ENCODE data around the gene TMEM101.

The TMEM101 gene

DNA sequence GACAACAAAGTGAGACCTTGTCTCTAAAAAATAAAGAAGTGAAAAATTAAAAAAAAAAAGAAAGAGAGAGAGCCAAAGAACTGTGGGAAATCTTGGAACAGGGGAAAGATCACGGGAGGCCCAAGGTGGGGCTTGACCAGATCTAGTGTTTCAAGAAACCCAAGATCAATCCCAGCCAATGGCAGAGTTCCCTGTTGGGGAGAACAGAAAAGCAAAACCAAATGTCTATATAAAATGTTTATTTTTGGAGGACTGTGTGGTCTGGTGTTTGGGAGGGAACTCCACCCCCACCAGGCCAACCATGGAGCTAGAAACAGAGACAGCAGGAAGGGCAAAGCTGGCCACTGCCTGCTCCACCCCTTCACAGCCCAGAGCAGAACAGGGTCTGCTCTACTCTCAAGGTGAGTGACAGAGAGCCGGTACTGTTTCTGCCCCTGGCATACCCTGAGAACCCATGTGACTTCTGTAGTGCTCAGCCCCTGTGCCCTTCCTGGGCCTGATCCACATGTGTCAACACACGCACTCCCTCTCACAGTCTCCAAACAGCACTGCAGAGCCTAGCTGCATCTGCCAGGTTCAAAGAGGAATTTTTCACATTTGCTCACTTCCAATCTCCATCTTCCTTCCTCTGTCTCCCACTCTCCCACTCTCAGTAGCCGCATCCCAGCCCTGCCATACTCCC lies 3.7 kb downstream of the TMEM101 start:
- Mint-ChIP-seq H3K4me3 (no peak overlapping the region), H3K4me1 (ENCODE audit: low read depth) (peaks cover 25% of the 10 kb centered on the region), H3K27ac (no peak overlapping the region), H3K27me3 (ENCODE audit: low read depth) (peaks cover 7% of the 10 kb centered on the region), H3K9me3 (no peaks in the 10 kb centered on the region), H3K36me3 (ENCODE audit: low read depth) (peaks cover 6% of the 10 kb centered on the region)

GRCh38 chr17:44008205-44008909 lies 6.4 kb downstream of the TMEM101 start:
- peaks cover 6% of the 10 kb centered on the region for H3K36me3 Mint-ChIP-seq (ENCODE audit: low read depth)

GRCh38 chr17:44007346-44008204 lies 7.2 kb downstream of the TMEM101 start:
- H3K27ac Mint-ChIP-seq, result peak overlapping the region; percentile 33

More at GRCh38 chr17:44008205-44008909, 6.4 kb downstream of the TMEM101 start:
- peak overlapping the region; percentile 33 for H3K27ac Mint-ChIP-seq
- peaks cover 26% of the 10 kb centered on the region for H3K27me3 Mint-ChIP-seq (ENCODE audit: low read depth)
- H3K4me1 Mint-ChIP-seq (ENCODE audit: low read depth), result peaks cover 17% of the 10 kb centered on the region
- no peaks in the 10 kb centered on the region for H3K9me3 Mint-ChIP-seq
- peak overlapping the region; percentile 90 for H3K4me3 Mint-ChIP-seq

DNA sequence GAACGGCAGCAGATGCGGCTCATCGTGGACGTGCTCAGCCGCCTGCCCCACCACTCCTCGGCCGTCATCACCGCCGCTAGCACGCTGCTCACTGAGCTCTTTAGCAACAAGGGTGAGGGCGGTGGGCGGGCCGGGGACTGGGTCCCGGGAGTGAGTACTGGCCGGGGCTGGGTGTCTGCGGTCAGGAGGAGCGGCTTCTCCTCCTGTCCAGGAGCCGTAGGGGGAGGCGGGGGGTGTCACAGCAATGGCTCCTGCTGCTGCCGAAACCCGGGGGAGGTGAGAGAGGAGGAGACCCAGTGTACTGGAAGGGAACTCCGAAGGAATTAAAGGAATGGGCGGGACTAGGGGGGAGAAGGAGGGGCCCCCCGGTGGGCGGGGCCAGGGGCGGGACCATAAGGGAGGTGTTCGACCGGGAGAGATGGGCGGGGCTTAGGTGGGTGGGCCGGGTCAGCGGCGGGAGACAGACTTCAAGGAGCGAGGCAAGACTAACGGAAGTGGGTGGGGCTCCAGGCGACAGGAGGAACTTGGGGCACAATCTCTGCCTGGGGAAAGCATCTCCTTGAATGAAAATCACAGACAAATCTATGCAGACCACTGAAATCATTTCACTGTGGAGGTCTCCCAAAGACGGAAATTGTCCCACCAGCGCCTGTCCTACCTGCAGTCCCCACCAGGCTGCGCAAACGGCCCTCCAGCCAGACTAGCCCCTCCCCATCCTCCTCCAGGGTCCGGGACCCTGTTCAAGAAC lies 8.0 kb downstream of the TMEM101 start:
- Mint-ChIP-seq H3K4me1 (ENCODE audit: low read depth) (peaks cover 17% of the 10 kb centered on the region), H3K9me3 (no peaks in the 10 kb centered on the region), H3K27ac (peak overlapping the region; percentile 67), H3K4me3 (peak overlapping the region; percentile 90), H3K36me3 (ENCODE audit: low read depth) (peaks cover 4% of the 10 kb centered on the region), H3K27me3 (ENCODE audit: low read depth) (peaks cover 29% of the 10 kb centered on the region)

More at GRCh38 chr17:44007346-44008204, 7.2 kb downstream of the TMEM101 start:
- Mint-ChIP-seq H3K36me3 (ENCODE audit: low read depth) (peaks cover 5% of the 10 kb centered on the region), H3K9me3 (no peaks in the 10 kb centered on the region), H3K4me3 (peak overlapping the region; percentile 90), H3K27me3 (ENCODE audit: low read depth) (peaks cover 26% of the 10 kb centered on the region), H3K4me1 (ENCODE audit: low read depth) (peaks cover 17% of the 10 kb centered on the region)

DNA sequence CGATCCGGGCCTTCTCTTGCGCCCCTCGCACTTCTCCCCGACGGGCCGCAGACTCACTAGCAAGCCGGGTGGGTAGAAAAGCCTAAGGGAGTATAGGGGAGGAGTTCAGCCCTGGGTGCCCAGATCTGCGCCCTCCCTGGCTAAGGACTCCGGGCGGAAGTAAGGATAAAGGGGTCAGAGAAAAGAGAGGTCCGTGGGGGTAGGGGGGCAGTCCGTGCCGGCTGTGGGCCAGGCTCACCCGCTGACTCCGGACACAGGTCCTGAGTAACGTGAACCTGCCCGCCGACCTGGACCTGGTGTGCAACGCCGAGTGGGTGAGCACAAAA lies 8.5 kb downstream of the TMEM101 start:
- H3K36me3 Mint-ChIP-seq (ENCODE audit: low read depth), result no peaks in the 10 kb centered on the region
- no peaks in the 10 kb centered on the region for H3K9me3 Mint-ChIP-seq
- H3K27ac Mint-ChIP-seq, result peak overlapping the region; percentile 67
- H3K4me1 Mint-ChIP-seq (ENCODE audit: low read depth), result peaks cover 17% of the 10 kb centered on the region
- H3K4me3 Mint-ChIP-seq, result peak overlapping the region; percentile 90
- H3K27me3 Mint-ChIP-seq (ENCODE audit: low read depth), result peaks cover 32% of the 10 kb centered on the region

DNA sequence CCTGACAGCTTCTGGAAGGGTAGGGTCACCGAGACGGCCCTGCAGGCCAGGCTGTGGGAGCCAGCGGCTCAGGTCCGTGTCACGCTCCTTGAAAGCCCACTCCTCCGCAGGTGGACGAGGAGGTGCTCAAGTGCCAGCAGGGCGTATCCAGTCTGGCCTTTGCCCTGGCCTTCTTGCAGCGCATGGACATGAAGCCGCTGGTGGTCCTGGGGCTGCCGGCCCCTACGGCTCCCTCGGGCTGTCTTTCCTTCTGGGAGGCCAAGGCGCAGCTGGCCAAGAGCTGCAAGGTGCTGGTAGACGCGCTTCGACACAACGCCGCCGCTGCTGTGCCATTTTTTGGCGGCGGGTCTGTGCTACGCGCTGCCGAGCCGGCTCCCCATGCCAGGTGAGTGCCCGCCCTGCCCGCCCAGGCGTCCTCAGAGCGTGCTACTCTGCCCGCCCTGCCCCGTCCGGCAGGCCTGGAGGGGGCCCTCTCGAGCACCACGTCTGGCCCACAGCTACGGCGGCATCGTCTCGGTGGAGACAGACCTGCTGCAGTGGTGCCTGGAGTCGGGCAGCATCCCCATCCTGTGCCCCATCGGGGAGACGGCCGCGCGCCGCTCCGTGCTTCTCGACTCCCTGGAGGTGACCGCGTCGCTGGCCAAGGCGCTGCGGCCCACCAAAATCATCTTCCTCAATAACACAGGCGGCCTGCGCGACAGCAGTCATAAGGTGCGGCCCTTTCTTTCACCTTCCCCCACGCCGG lies 9.1 kb downstream of the TMEM101 start:
- H3K4me1 Mint-ChIP-seq (ENCODE audit: low read depth), result peaks cover 17% of the 10 kb centered on the region
- H3K27ac Mint-ChIP-seq, result peak overlapping the region; percentile 67
- no peaks in the 10 kb centered on the region for H3K36me3 Mint-ChIP-seq (ENCODE audit: low read depth)
- peaks cover 32% of the 10 kb centered on the region for H3K27me3 Mint-ChIP-seq (ENCODE audit: low read depth)
- H3K9me3 Mint-ChIP-seq, result no peaks in the 10 kb centered on the region
- peak overlapping the region; percentile 90 for H3K4me3 Mint-ChIP-seq

DNA sequence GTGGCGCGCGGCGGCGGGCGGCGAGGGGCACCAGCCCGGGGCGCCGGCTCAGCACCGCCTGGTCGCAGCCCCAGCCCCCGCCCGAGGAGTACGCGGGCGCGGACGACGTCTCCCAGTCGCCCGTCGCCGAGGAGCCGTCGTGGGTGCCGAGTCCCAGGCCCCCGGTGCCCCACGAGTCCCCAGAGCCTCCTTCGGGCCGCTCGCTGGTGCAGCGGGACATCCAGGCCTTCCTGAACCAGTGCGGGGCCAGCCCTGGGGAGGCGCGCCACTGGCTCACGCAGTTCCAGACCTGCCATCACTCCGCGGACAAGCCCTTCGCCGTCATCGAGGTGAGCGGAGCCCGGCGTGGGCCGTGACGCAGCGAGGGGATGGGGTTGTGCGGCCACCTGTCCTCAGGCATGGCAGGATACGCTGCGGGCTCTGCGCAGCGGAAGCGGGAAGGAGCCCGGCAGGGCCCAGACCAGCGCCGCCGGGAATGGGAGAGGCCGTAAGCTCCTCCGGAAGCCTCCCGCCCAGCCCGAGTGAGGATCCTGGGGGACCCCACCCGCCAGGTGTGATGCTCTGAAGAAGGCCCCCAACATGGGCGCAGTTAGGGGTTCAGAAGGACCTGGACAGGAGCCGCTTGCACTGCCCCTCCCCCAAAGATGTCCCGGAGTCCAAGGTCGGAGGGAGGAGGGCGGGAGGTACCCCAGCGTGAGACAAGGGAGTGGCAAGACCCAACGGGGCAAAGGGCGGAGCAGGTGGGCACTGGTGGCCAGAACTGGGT lies 9.8 kb downstream of the TMEM101 start:
- H3K36me3 Mint-ChIP-seq (ENCODE audit: low read depth), result no peaks in the 10 kb centered on the region
- H3K4me3 Mint-ChIP-seq, result peak overlapping the region; percentile 14
- H3K27ac Mint-ChIP-seq, result no peak overlapping the region
- H3K27me3 Mint-ChIP-seq (ENCODE audit: low read depth), result peaks cover 32% of the 10 kb centered on the region
- no peaks in the 10 kb centered on the region for H3K9me3 Mint-ChIP-seq
- peaks cover 17% of the 10 kb centered on the region for H3K4me1 Mint-ChIP-seq (ENCODE audit: low read depth)

- Mint-ChIP-seq H3K27me3 (ENCODE audit: low read depth) (peaks cover 32% of the 10 kb centered on the region), H3K36me3 (ENCODE audit: low read depth) (no peaks in the 10 kb centered on the region), H3K4me3 (peak within 1 kb of the TSS; percentile 14), H3K9me3 (no peaks in the 10 kb centered on the region), H3K27ac (no peak within 1 kb of the TSS), H3K4me1 (ENCODE audit: low read depth) (peaks cover 17% of the 10 kb centered on the region)
Observed at GRCh38 chr17:44004077-44004760, 10.5 kb downstream of the TMEM101 start, which contains the start of gene NAGS. Gene NAGS, plus strand, starts transcription at chr17:44004622. Its CDS starts 42 bp downstream, at chr17:44004664.

- peaks cover 38% of the 10 kb centered on the region for H3K27me3 Mint-ChIP-seq (ENCODE audit: low read depth)
- H3K9me3 Mint-ChIP-seq, result no peaks in the 10 kb centered on the region
- no peak overlapping the region for H3K4me3 Mint-ChIP-seq
- no peaks in the 10 kb centered on the region for H3K36me3 Mint-ChIP-seq (ENCODE audit: low read depth)
- H3K27ac Mint-ChIP-seq, result no peak overlapping the region
- H3K4me1 Mint-ChIP-seq (ENCODE audit: low read depth), result peaks cover 9% of the 10 kb centered on the region
Observed at GRCh38 chr17:44002141-44002848, 12.5 kb downstream of the TMEM101 start.

GRCh38 chr17:44001461-44001920 lies 13.3 kb downstream of the TMEM101 start:
- Mint-ChIP-seq H3K4me1 (ENCODE audit: low read depth) (peaks cover 9% of the 10 kb centered on the region), H3K36me3 (ENCODE audit: low read depth) (no peaks in the 10 kb centered on the region), H3K27me3 (ENCODE audit: low read depth) (peaks cover 37% of the 10 kb centered on the region), H3K27ac (no peak overlapping the region), H3K9me3 (no peaks in the 10 kb centered on the region), H3K4me3 (no peak overlapping the region)

DNA sequence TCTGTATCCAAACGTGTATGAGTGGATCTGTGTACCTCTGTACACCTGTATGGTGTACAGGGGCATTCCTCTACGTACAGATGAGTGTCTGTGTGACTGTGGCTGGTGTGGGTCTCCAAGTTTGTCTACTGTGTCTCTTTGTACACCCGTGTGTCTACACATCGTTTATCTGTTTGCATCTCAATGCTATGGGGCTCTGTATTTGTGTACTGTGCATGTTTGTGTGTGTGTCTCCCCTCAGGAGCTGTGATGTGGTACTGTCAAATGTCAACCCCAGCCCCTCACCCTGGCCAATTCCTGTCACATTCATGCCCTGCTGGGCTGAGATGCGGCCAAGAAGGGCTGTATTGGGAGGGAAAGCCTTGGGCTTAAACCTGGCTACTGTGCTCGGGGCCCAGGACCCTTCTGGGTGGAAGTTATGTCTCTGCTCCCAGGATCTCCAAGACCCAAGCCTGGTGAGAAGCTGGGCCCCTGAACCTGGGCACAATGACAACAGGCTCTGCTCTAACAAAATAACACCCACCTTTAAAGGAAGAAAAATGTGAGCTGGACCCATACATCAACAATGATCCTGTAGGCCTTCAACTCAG lies 13.8 kb downstream of the TMEM101 start:
- H3K4me3 Mint-ChIP-seq, result no peak overlapping the region
- peaks cover 4% of the 10 kb centered on the region for H3K4me1 Mint-ChIP-seq (ENCODE audit: low read depth)
- H3K27me3 Mint-ChIP-seq (ENCODE audit: low read depth), result peaks cover 35% of the 10 kb centered on the region
- no peak overlapping the region for H3K27ac Mint-ChIP-seq
- no peaks in the 10 kb centered on the region for H3K9me3 Mint-ChIP-seq
- no peaks in the 10 kb centered on the region for H3K36me3 Mint-ChIP-seq (ENCODE audit: low read depth)

Data from T-helper 1 cell treated with Interleukin-12 subunit alpha and Interleukin-12 subunit beta and Interleukin-4 antibody, amounts not matched to agents 30 μg/mL and 1 μg/mL, for 36 hours (primary cell).